ENCODE results near the gene SATB1.

DNA sequence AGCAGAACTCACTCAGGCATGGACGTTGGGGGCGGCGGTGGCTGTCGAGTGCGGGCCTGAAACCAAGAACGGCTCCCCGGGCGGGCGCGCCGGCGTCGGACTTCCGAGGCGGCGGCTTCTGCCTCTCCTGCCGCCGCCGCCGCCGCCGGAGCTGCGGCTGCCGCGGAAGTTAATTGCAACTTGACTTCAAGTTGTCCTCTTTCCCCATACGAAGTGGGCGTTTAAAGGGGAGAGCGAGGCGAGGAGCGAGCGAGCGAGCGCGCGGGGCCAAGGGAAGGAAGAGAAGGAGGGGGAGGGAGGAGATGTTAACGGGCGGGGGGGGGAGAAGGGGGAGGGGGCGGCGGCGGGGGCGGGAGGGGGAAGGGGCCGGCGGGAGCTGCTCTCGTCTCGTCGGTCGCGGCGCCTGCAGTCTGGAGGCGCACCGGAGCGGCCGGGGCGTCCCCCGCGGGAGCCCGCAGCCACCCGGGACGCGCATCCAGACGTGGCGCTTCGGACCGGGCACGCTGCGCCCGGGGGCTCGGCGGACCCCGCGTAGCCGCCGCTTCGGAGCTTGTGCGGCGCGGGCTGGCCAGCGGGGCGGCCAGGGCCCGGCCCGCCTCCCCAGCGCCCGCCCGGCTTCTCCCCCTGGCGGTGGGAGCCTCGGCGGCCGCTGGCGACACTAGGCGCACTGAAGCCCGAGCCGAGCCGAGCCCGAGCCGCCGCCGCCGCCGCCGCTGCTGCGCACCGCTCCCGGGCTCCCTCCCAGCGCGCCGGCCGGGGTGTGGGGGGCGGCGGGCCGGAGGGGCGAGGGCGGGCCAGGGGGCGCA lies 19.7 kb upstream of the SATB1 start:
- TF ChIP-seq YY1 (IDR thresholded peaks at IDR 0.05; ENCODE audit: insufficient read depth, insufficient read length), result no peak
- TF ChIP-seq ZNF274 (IDR thresholded peaks at IDR 0.05; ENCODE audit: low read depth, low read length), result no peak
- TF ChIP-seq SUZ12 (IDR thresholded peaks at IDR 0.05; ENCODE audit: extremely low read depth, insufficient read depth, insufficient read length), result no peak

Measured in NT2/D1 (cell line).